Measurements from ENCODE around the gene NRG3.
"Not testable (repeated sequence)": the region's sequence is repeated elsewhere in the genome, so short reads cannot be mapped to it uniquely, and the experiment has no call there.

Gene NRG3

DNA sequence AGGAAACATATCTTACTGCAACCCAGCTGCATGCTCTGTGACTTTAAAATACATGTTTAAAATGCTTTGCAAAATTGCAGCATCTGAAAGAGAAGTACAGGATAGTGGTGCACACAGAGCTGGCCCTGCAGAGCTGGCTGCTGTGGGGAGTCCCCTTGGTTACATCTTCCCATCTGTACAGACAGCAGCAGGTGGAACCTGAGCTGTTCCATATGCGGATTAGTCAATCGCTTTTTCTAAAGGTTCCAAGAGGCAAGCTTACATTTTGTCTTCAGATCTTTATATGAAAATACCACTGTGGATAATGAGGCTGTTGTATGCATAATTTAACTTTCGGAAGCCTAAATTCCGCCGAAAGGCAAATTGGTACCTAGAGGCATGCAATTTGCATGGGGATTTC, 444.1 kb downstream of the NRG3 start:
- POLR2A ChIA-PET = no interaction called here

DNA sequence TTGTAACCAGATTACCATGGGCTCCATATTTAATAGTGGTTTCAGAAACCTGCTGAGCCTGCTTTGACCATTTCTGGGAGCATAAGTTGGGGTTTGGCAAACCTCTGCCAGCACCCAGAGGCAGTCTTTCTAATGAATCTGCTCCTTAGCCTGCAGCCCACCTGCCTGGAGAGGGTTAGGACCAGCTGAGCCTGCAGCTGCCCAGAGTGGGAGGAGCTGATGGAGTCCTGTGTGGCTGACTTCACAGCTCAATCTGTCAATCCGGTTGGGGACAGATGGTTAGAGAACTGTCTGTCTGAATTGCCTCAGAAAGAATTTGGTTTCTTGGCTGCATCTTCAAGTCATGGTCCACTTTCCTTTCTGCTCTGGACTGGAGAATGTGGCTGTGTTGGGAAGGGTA, 444.6 kb downstream of the NRG3 start:
- TF ChIP-seq CTCF (IDR thresholded peaks at IDR 0.05; ENCODE audit: control extremely low read depth, extremely low read depth, low read depth, missing control alignments) = no peak
- POLR2A ChIA-PET = no interaction called here
- no peak for DNase-seq (ENCODE audit: extremely low spot score)
- CTCF ChIA-PET = no interaction called here

More for the DNA sequence above, 444.1 kb downstream of the NRG3 start:
- TF ChIP-seq CTCF (IDR thresholded peaks at IDR 0.05; ENCODE audit: control extremely low read depth, extremely low read depth, low read depth, missing control alignments) = no peak
- no peak for DNase-seq (ENCODE audit: extremely low spot score)
- CTCF ChIA-PET = interaction anchor here (1.0 kb wide), 1 partner anchor 13 kb away, joined by 3 read pairs; no protein-coding TSS in a partner anchor

- no peak for TF ChIP-seq CTCF (IDR thresholded peaks at IDR 0.05; ENCODE audit: control extremely low read depth, extremely low read depth, low read depth, missing control alignments)
- DNase-seq (ENCODE audit: extremely low spot score) = no peak
- CTCF ChIA-PET = interaction anchor here (1.4 kb wide), 1 partner anchor 19 kb away, joined by 3 read pairs; no protein-coding TSS in a partner anchor
- POLR2A ChIA-PET = no interaction called here
Observed at GRCh38 chr10:82321724-82322123, 446.7 kb downstream of the NRG3 start.

GRCh38 chr10:82331716-82332115, 456.7 kb downstream of the NRG3 start:
- ChIA-PET CTCF (interaction anchor here (1.0 kb wide), 1 partner anchor 14 kb away, joined by 3 read pairs; no protein-coding TSS in a partner anchor), POLR2A (no interaction called here)
- no peak for TF ChIP-seq CTCF (IDR thresholded peaks at IDR 0.05; ENCODE audit: control extremely low read depth, extremely low read depth, low read depth, missing control alignments)
- no peak for DNase-seq (ENCODE audit: extremely low spot score)

GRCh38 chr10:82335831-82336230, 460.8 kb downstream of the NRG3 start:
- POLR2A ChIA-PET = no interaction called here
- no peak for TF ChIP-seq CTCF (IDR thresholded peaks at IDR 0.05; ENCODE audit: control extremely low read depth, extremely low read depth, low read depth, missing control alignments)
- DNase-seq (ENCODE audit: extremely low spot score) = no peak
- CTCF ChIA-PET = interaction anchor here (1.0 kb wide), 1 partner anchor 95 kb away, joined by 3 read pairs; no protein-coding TSS in a partner anchor

DNA sequence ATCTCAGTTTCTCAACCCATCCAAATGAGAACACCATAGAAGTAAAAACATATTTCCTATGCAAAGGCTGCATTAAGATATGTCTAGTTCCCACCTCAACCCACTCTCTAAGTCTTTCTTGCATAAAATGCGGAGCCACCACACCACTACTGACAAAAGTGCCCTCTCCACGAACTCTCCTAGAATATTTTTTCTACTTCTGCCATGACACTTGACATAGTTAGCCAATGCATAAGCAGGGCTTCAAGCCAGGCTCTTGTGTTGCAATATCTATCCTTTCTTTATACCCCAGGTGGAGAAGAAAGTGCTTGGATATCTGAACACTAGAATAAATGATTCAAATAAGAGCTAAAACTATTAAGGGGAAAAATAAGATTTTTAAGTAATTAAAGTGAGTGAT, 465.2 kb downstream of the NRG3 start:
- POLR2A ChIA-PET = no interaction called here
- DNase-seq (ENCODE audit: extremely low spot score) = no peak
- CTCF ChIA-PET = interaction anchor here (1.1 kb wide), 1 partner anchor 19 kb away, joined by 3 read pairs; no protein-coding TSS in a partner anchor
- TF ChIP-seq CTCF (IDR thresholded peaks at IDR 0.05; ENCODE audit: control extremely low read depth, extremely low read depth, low read depth, missing control alignments) = no peak

DNA sequence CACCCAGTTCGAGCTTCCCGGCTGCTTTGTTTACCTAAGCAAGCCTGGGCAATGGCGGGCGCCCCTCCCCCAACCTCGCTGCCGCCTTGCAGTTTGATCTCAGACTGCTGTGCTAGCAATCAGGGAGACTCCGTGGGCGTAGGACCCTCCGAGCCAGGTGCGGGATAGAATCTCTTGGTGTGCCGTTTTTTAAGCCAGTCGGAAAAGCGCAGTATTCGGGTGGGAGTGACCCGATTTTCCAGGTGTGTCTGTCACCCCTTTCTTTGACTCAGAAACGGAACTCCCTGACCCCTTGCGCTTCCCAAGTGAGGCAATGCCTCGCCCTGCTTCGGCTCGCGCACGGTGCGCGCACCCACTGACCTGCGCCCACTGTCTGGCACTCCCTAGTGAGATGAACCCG, 474.6 kb downstream of the NRG3 start:
- DNase-seq (ENCODE audit: extremely low spot score); POLR2A ChIA-PET; CTCF ChIA-PET: not testable (repeated sequence)

Measured in GM10248 (cell line).